Kidney (tissue), 14 donors: ENCODE results near the gene HK2. TPM values are rescaled to one million over a fixed set of nuclear protein-coding genes. Genes with fewer than 3 reads are reported as not detected.

Experiments
- DNase-seq, 5 donors: peaks; one replicate each; pipeline ENCODE4 v3.0.0-alpha.2; 2013 to 2020
- FAIRE-seq: peaks from 2 replicates; lab custom pipeline; 2012; peaks lifted over from hg19 to GRCh38; lab: Jason Lieb, UNC
- H3K27ac ChIP-seq, 2 donors: one replicate each; pipeline ENCODE4 v1.7.0; 2013; ENCODE audit warnings: low read depth in 2 of 2, low read length in 2 of 2, inconsistent platforms in 1 of 2
- H3K27me3 ChIP-seq: one replicate; pipeline ENCODE4 v1.7.1; 2013; ENCODE audit warnings: low read length, inconsistent platforms; ENCODE audit not compliant: control insufficient read depth, insufficient read depth
- H3K36me3 ChIP-seq, 3 donors: one replicate each; pipeline versions ENCODE4 v1.7.0 to v1.7.1; 2013; ENCODE audit warnings: low read length in 3 of 3, control low read depth in 1 of 3, inconsistent platforms in 1 of 3; ENCODE audit not compliant: insufficient read depth in 3 of 3, control insufficient read depth in 2 of 3
- H3K4me1 ChIP-seq, 3 donors: one replicate each; pipeline versions ENCODE4 v1.7.0 to v1.7.1; 2013; ENCODE audit warnings: low read length in 3 of 3, inconsistent platforms in 1 of 3, low read depth in 1 of 3; ENCODE audit not compliant: control insufficient read depth in 2 of 3, insufficient read depth in 2 of 3
- H3K4me3 ChIP-seq, 3 donors: one replicate each; pipeline versions ENCODE4 v1.7.0 to v1.8.1; 2013; ENCODE audit warnings: low read length in 3 of 3, control low read depth in 1 of 3, inconsistent platforms in 1 of 3
- H3K9ac ChIP-seq, 3 donors: one replicate each; pipeline versions ENCODE4 v1.7.0 to v1.7.1; 2013; ENCODE audit warnings: low read length in 3 of 3, control low read depth in 1 of 3, inconsistent platforms in 1 of 3
- H3K9me3 ChIP-seq, 3 donors: one replicate each; pipeline versions ENCODE4 v1.7.0 to v1.7.1; 2013; ENCODE audit warnings: low read length in 3 of 3, control low read depth in 1 of 3, inconsistent platforms in 1 of 3; ENCODE audit not compliant: control insufficient read depth in 2 of 3, insufficient read depth in 1 of 3
- intact Hi-C: fragments of 100-400 bp; cut with DNase I; formaldehyde crosslinking; loops from one replicate; pipeline ENCODE4 v1.11.1; 2022
- polyA plus RNA-seq: library from polyadenylated mRNA; stranded (reverse); fragments of 350-450 nt; fragmentation: Illumina TruSeq; extraction: RNeasy Lipid Tissue Mini Kit (QIAGEN cat#74804); gene quantifications from one replicate; pipeline ENCODE4 v1.2.3, GENCODE V29; 2014; ENCODE audit warnings: low read depth, low replicate concordance; ENCODE audit not compliant: insufficient read depth
- total RNA-seq: library from RNA; stranded (reverse); fragmentation: NEBNext Ultra II Directional; extraction: Animal tissue kit (Norgen Biotek cat#: 25700); gene quantifications from one replicate; pipeline ENCODE4 v1.2.1, GENCODE V29; 2021
- TF ChIP-seq, protein P1 (sequence below): IDR thresholded peaks from 3 replicates; pipeline ENCODE4 v1.5.1; 2012; ENCODE audit warnings: mild to moderate bottlenecking, moderate library complexity, borderline replicate concordance; ENCODE audit not compliant: insufficient read depth; ENCODE audit errors: extremely low read depth
- donor health status: control.
- donor health status: control.
- donor health status: control.
- donor health status: control.
- donor health status: control.
- donor health status: DM: yes; HTN: yes; CAD: no.
- donor health status: Normal renal cell carcinoma (clear cell type).

The HK2 gene
- total and polyA plus RNA-seq, 2 donors from 2014 or later: 0.47 to 8.6 TPM

DNA sequence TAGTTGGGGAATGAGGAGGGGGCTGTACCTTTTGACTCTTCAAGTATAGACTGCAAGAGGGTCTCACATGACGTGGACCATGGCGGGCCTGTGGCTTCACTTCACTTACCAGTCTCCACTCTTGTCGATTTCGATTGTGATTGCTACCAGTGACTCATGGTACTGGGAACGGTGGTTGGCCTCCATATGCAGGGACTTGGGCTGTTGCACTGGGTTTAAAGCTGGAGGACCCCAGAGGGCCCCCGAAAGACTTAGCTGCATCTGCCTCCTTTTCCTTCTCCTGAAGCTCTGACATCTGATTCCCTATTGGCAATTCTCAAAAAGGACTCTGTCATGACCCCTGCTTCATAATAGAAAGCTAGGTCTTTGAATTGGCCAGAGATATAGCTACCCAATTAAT, 43.4 kb downstream of the HK2 start:
- H3K36me3 ChIP-seq: no peaks in the 10 kb centered on the region
- H3K9me3 ChIP-seq: no peaks in the 10 kb centered on the region
- H3K27me3 ChIP-seq: no peaks in the 10 kb centered on the region
- H3K4me3 ChIP-seq: no peak overlapping the region
- TF ChIP-seq, protein P1, sequence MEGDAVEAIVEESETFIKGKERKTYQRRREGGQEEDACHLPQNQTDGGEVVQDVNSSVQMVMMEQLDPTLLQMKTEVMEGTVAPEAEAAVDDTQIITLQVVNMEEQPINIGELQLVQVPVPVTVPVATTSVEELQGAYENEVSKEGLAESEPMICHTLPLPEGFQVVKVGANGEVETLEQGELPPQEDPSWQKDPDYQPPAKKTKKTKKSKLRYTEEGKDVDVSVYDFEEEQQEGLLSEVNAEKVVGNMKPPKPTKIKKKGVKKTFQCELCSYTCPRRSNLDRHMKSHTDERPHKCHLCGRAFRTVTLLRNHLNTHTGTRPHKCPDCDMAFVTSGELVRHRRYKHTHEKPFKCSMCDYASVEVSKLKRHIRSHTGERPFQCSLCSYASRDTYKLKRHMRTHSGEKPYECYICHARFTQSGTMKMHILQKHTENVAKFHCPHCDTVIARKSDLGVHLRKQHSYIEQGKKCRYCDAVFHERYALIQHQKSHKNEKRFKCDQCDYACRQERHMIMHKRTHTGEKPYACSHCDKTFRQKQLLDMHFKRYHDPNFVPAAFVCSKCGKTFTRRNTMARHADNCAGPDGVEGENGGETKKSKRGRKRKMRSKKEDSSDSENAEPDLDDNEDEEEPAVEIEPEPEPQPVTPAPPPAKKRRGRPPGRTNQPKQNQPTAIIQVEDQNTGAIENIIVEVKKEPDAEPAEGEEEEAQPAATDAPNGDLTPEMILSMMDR: no peak
- no peak overlapping the region for H3K9ac ChIP-seq
- no peak overlapping the region for H3K27ac ChIP-seq
- FAIRE-seq: no peak
- intact Hi-C loops: loop anchor here (5.0 kb wide), 1 partner anchor 160 kb away; no protein-coding TSS in a partner anchor
- no peaks in the 10 kb centered on the region for H3K4me1 ChIP-seq
- DNase-seq: no peak

GRCh38 chr2:74877781-74878433, 44.0 kb downstream of the HK2 start:
- Histone ChIP-seq H3K27me3 (no peaks in the 10 kb centered on the region), H3K36me3 (no peaks in the 10 kb centered on the region), H3K27ac (no peak overlapping the region), H3K4me3 (no peak overlapping the region), H3K4me1 (no peaks in the 10 kb centered on the region), H3K9me3 (no peaks in the 10 kb centered on the region), H3K9ac (no peak overlapping the region)
- FAIRE-seq: no peak
- TF ChIP-seq, protein P1: no peak
- intact Hi-C loops: loop anchor here (5.0 kb wide), 1 partner anchor 161 kb away; no protein-coding TSS in a partner anchor
- DNase-seq: no peak

DNA sequence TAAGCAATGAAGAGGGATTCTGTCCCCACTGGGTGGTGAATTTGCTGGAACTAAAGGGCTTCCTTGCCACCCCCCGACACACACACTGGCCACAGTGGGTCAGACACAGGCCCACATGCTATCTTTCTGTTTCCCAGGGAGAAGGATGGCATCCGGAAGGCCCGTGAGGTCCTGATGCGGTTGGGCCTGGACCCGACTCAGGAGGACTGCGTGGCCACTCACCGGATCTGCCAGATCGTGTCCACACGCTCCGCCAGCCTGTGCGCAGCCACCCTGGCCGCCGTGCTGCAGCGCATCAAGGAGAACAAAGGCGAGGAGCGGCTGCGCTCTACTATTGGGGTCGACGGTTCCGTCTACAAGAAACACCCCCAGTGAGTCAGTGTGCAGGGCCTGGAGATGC, 44.6 kb downstream of the HK2 start:
- no peak overlapping the region for H3K4me3 ChIP-seq
- DNase-seq (no peak), FAIRE-seq (no peak)
- H3K9me3 ChIP-seq: no peaks in the 10 kb centered on the region
- no peaks in the 10 kb centered on the region for H3K4me1 ChIP-seq
- H3K36me3 ChIP-seq: no peaks in the 10 kb centered on the region
- H3K27me3 ChIP-seq: no peaks in the 10 kb centered on the region
- TF ChIP-seq, protein P1: no peak
- H3K27ac ChIP-seq: no peak overlapping the region
- intact Hi-C loops: loop anchor here (5.0 kb wide), 1 partner anchor 161 kb away; no protein-coding TSS in a partner anchor
- no peak overlapping the region for H3K9ac ChIP-seq
